ENCODE measurements around the gene NUP42. TPM values are rescaled to one million over a fixed set of nuclear protein-coding genes. Genes with fewer than 3 reads are reported as not detected.

Gene NUP42
- polyA plus RNA-seq, 1 donor (not counting 4 experiments of a cell fraction or from before 2014, with no cell fraction given), result 34.2 TPM

GRCh38 chr7:23249486-23249885 is 67.6 kb downstream of the NUP42 start:
- Histone ChIP-seq H3K79me2 (ENCODE audit: control insufficient read depth, insufficient read depth, low read length) (no peaks in the 10 kb centered on the region), H3K27ac (ENCODE audit: control insufficient read depth, insufficient read depth, low read length) (no peak overlapping the region), H3K36me3 (ENCODE audit: control insufficient read depth in 2 of 2, extremely low read depth in 1 of 2, insufficient read depth in 2 of 2, low read length in 2 of 2) (peaks cover 0 to 8% of the 10 kb centered on the region in 2 experiments), H3K9me1 (ENCODE audit: control insufficient read depth, extremely low read depth, insufficient read depth, low read length) (no peaks in the 10 kb centered on the region), H3K9me3 (ENCODE audit: control insufficient read depth, low read depth, low read length) (no peaks in the 10 kb centered on the region), H3K4me1 (ENCODE audit: control insufficient read depth, extremely low read depth, insufficient read depth, low read length) (peaks cover 19% of the 10 kb centered on the region), H3K27me3 (ENCODE audit: control insufficient read depth, extremely low read depth, insufficient read depth, low read length) (no peaks in the 10 kb centered on the region), H4K20me1 (ENCODE audit: control insufficient read depth, extremely low read depth, insufficient read depth, low read length) (no peaks in the 10 kb centered on the region), H3K4me3 (ENCODE audit: control insufficient read depth in 2 of 3, extremely low read depth in 1 of 3, insufficient read depth in 2 of 3, low read depth in 1 of 3, low read length in 3 of 3) (no peak overlapping the region), H3K9ac (ENCODE audit: control insufficient read depth, extremely low read depth, insufficient read depth, low read length) (no peak overlapping the region), H3K4me2 (ENCODE audit: control insufficient read depth, extremely low read depth, insufficient read depth, low read depth, low read length) (no peak overlapping the region), H2AFZ (ENCODE audit: control insufficient read depth, low read length) (no peak overlapping the region)
- no peak for TF ChIP-seq EZH2 (IDR thresholded peaks at IDR 0.05; ENCODE audit: low read length)
- no peak for TF ChIP-seq CTCF (optimal IDR thresholded peaks at IDR 0.05 in 1 of 3, IDR thresholded peaks at IDR 0.05 in 1 of 3, conservative IDR thresholded peaks at IDR 0.05 in 1 of 3; ENCODE audit: extremely low read depth in 1 of 3, insufficient read depth in 2 of 3, low read length in 3 of 3)
- FAIRE-seq, result no peak
- dilution Hi-C loops (cut with MboI; ENCODE audit: extremely low pct_ligation_motif_present, low sequenced_read_pairs), result no loop called here
- no peak for DNase-seq (ENCODE audit: low read depth, low spot score)

Other genes starting within 250 kb of the NUP42 start
- 17.1 to 35.8 TPM (median 31.7 TPM) in 3 replicates for gene HYCC1, start 167.9 kb upstream of the NUP42 start, polyA plus RNA-seq
- 28.3 to 43.1 TPM (median 30.0 TPM) in 3 replicates for gene KLHL7, start 76.3 kb upstream of the NUP42 start, polyA plus RNA-seq
- gene GPNMB, start 64.7 kb downstream of the NUP42 start, polyA plus RNA-seq, result 44.5 to 412 TPM (median 142 TPM) in 3 replicates
- 34.2 to 67.8 TPM (median 43.1 TPM) in 3 replicates for gene MALSU1, start 117.3 kb downstream of the NUP42 start, polyA plus RNA-seq

Data from keratinocyte (primary cell).